ENCODE results near the gene LSAMP.
"Not testable (repeated sequence)": the region's sequence is repeated elsewhere in the genome, so short reads cannot be mapped to it uniquely, and the experiment has no call there.

Gene LSAMP

DNA sequence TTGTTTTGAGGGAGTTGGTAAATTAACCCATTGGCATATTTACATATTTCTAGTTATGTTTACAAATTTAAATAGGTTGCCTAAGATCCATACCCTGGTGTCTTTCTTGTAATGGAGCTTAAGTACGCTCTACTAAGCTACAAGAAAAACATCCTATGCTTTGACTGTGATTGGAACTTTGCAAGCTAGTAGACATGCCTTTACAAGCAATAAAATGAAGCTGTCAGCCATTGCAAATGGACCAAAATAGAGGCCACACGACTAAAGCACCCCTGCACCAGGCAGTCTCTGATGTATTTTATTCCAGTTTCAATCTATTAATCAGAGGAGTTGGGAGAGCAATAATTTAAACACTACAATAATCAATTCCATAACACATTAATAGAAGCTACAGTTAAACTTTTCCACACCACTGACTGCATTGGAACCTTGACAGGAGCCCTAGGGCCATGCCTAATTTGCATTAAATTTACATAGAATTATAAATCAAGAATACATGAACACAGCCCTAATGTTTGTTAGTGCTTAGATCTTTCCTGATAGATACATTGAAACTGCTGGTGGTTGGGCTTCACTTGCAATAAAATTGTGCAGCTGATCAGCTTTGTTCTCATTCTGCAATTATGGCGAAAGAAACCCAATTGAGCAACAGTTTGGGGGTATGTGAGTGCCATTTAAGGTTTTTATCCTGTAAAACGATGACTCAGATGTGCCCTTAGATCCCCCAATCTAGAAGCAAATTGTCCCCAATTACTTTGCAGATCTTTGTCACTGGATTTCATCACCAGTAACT, 360.1 kb downstream of the LSAMP start:
- DNase-seq, result no peak

DNA sequence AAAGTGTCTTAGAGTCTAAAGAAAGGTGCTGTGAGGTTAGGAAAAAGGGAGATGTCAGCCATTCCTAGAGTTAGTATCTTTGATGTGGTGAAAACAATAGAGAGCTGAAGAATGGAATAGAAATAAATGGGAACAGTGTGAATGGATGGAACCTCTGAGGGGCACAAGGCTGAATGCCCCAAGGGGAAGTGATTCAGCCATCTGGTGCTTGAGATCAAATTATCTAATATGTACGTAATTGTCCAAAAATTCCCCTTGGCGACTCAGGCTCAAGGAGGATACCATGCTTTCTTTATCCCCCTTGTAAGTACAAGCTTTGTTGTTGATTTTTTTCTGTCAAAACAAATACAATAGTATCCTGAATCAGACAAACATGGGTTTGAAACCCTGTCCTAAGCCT, 361.6 kb downstream of the LSAMP start:
- no peak for DNase-seq

DNA sequence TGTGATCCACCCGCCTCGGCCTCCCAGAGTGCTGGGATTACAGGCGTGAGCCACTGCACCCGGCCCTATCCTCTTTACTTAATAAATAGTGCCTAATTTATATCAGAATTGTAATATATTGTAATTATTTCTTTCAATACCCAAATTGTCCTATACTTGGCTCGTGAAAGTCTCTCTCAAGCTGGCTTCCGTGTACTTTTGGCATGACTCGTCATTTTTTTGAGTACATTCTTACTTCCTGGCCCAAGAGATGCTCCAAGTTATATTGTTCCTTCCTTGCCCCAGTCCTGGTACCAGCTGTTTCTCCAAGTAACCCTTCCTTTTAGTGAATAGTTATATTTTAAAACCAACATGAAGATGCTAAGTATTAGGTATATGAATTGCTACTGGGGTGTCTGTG, 366.7 kb downstream of the LSAMP start:
- DNase-seq, result no peak

DNA sequence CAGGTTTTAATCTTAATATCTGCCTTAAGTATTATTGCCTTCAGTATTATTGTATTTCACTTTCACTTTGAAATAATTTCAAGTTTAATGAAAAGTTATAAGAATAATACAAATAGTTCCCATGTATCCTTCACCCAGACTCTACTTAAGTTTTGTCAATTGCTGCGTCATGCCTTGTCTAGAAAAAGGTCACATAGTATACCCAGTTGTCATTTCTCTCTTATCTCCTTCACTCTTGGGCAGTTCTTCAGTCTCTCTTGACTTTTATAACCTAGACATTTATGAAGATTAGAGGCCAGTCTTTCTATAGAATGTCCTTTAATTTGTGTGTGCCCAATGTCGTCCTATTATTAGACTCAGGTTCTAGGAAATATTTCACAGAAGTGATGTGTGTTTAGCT, 367.7 kb downstream of the LSAMP start:
- no peak for DNase-seq

DNA sequence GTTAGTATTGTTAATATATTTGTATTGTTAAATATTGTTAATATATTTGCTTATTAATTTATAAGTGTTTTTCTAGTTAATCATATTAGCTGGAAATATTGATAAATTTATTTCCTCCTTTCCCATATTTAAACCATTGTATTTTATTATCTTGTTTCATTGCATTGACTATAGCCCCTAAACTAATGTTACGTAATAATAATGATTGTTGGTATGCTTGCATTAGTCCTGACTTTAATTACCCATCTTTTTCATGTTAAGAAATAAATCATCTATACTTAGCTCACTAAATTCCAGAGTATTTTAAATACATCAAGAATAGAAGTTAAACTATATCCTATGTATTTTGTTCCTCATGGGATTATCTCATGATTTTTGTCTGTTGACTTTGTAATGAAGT, 368.2 kb downstream of the LSAMP start:
- no peak for DNase-seq

DNA sequence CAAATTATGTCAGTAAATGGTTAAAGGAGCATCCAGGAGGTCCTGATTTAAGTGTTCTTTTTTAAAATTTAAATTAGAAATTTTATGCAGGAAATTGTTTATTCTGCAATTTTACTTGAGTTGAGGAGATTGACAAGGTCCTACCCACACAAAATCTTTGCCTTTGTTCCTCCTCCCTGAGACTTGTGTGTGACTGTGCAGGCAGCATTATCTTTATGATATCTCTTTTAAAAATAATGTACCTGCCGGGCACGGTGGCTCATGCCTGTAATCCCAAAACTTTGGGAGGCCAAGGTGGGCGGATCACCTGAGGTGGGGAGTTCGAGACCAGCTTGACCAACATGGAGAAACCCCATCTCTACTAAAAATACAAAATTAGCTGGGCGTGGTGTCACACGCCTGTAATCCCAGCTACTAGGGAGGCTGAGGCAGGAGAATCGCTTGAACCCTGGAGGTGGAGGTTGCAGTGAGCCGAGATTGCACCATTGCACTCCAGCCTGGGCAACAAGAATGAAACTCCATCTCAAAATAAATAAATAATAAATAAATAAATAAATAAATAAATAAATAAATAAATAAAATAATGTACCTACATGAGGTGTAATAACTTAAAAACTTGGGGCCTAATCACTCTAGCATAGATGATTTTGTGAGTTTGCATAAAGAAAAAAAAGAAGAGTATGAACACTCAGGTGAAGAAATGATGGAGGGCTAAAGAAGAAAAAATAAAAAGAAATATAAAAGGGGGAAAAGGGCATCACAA, 374.6 kb downstream of the LSAMP start:
- DNase-seq, result not testable (repeated sequence)

DNA sequence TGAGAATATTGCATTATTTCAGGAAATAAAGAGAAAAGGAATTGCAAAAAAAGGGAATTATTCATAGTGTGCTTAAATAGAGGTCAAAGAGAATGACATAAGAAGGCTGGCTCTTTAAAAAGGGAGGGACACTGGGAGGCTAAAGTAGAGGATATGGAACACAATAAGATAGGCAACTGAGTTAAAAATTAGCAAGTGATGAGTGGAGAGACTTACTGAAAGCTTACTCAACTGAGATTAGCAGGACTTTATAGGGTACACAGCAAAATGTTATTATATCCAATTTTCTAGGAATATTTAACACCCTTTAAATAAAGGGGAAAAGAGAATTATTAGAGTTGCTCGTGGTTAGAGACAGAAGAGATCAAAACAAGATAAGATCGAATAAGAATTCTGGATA, 375.2 kb downstream of the LSAMP start:
- DNase-seq, result no peak

DNA sequence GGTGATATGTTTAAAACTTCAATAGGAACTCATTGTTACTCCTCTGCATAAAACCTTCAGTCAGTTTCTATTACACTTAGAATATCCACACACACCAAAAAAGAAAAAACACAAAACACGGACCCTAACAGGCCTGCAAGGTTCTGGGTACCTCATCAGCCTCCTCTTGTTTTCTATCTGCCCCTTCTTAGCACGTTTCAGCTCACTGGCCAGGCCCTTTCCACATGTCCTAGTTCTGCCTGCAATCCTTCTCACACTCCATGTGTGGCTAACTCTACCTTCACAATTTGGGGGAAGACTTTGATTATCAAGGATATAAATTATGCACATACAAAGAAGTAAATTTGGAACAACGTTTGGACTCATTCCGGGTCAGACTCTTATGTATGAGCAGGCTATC, 376.3 kb downstream of the LSAMP start:
- no peak for DNase-seq

DNA sequence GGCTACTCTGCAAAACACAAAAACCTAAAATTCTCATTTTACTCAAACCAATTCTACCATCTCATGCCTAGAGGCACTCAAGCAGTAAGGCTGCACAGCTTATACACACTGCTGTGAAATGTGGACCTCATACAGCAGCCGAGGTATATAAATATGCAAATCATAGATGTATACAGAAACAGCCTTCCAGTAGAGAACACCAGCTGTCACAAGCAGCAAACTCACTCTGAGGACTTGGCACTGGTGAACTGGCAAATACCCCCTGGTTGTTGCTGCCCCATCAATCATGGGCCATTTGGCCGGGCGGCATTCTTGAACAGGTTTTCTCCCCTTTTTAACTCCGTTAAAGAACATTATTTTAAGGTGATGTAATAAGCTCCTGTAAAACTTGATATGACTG, 378.0 kb downstream of the LSAMP start:
- no peak for DNase-seq

DNA sequence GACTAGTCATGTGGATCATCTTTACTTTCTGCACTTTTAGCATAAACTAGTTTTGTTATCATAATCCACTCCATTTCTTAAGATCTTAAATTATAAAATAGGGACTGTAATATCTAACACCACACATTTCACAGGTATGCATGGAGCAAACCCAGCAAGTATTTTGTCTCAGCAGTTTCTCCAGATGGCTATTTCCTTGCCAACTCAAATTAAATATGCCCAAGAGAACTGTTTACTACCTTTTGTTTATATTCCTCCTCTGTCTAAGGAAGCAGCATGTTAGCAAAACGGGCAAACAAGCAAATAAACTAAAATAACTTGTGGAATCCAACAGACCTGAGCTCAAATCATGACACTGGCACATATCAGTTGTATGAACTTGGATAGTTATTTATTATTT, 379.8 kb downstream of the LSAMP start:
- DNase-seq, result no peak

DNA sequence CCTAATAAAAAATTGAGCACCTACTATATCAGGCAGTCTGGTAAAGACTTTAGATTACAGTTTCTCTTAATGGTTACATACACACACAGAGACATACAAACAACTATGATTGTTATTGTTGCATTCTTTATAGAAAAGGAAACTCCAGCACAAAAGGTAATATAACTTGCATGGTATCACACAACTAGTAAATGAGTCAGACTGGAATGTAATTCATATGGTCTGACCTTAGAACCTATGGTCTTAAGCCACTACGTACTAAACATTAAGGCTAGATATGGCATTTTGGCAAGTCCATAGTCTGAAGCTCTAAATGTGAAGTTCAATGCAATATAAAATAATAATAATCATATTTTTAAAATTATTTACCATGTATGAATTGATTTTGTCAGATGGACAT, 380.6 kb downstream of the LSAMP start:
- no peak for DNase-seq

DNA sequence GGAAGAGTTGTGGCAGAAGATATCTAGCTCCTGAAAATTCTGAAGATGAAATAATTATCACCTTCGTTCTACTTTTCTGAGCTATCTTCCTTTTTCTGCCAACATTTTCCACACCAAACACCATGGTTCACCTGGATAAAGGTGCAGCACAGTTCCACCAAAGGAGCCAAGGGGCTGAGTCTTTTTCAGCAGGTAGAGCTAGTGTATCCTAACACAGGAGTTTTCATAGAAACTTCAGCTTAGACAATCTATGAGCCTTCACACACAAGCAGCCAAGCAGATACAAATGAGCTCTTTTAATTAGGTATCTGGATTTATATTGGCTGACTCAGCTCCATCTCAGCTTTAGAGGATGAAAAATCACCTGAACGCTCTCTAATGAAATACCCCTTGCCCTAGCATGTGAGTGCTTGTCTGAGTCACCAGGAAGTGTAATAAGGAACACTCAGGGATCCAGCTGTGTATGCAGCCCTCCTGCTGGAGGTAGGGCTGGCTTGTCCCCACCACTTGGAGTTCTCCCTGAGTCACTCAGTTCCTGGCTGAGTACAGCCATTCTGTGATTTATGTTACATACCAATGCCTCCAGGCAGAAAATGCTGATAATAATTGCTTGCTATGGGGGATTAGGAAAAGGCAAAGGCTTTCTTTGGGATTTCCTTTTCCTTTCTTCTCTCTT, 385.7 kb downstream of the LSAMP start:
- DNase-seq, result no peak

DNA sequence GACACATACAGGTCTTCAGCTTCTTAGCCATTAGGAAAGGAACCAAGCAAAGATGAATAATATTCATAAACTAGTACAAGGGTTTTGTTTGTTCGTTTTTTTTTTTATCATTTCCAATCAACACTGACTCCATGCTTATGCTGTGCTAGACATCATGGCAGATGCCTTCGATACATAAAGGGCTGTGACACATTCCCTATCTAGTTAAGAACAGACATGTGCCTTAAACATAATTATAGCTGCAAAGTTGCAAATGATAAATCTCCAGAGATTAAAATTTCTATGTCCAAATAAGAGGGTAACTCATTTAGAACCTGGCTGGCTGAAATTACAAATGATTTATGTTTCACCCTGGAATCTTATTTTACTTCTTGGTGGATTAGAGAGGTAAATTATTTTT, 386.4 kb downstream of the LSAMP start:
- no peak for DNase-seq

DNA sequence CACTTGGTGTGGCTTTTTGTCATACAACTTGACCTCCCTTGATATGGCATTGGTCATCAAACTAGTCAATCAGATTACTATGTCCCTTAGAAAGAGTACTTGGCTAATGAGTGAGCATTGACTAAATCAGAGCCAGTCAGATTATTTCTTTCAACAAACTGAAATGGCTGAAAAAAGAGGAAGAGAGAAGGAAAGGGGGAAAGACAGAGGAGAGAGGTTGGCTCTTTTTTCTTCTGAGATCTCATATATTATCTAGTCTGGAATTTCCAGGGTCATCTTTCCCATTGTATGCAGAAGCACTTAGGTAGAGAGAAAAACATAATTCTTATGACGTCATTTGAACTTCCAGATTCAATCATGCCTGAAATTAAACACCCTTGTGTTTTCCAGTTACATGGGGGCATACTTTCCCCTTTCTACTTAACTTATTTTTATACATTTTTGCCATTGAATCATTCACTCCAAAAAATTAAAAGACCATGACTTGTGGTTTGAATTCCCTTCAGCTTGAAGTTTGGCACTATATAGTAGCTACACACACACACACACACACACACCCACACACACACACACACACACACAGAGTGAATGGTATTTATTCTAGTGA, 387.8 kb downstream of the LSAMP start:
- no peak for DNase-seq

DNA sequence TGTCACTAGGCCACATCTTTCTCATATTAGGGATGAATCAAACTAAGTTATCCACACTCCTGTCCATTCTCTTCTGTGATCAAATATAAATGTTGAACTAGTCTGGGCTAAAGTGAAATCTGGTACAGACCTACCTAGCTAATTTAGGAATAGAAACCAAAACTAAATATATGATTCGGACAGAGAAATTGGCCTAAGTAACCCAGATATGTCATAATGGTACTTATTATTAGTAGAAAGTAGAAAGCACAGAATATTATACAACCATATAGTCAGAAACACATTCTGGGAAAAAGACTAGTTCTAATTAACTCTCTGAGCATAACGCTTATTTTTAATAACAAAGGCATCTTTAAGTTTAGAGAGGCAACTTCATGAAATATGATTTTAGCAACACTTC, 389.0 kb downstream of the LSAMP start:
- no peak for DNase-seq

DNA sequence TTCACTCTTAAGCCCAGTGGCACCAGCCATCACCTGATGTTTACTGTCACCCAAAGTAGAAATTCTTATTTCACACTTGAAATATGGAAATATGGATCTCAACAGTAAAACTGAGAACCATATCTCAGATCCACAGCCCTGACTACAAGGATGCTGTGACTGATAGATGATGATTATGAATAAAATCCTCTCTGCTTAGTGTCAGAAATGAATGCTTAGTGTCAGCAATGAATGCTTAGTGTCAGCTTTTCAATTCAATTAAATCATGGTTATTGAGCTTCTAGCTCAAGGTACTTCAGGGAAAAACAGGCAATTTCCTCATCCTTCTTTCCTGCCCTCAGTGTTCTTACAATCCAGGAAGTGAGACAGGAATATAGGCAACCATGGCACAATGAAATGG, 392.3 kb downstream of the LSAMP start:
- no peak for DNase-seq

DNA sequence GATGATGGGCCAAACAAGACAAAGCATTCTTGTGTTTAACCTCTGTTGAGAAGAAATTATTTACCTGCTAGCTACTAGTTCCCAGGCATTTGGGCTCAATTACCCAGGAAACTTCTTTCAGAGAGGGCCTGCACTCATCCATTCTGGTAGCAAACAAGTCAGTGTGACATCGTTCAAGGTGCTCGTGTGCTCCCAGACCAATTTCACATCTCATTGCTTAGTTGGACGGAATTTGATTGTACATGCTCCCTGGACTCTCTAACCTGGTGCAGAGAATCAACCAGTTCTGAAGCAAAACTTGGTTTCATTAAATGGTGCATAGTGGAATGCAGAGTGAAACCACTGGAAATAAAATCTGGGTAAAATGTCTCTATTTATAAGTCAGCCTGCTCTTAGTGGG, 392.7 kb downstream of the LSAMP start:
- DNase-seq, result no peak

DNA sequence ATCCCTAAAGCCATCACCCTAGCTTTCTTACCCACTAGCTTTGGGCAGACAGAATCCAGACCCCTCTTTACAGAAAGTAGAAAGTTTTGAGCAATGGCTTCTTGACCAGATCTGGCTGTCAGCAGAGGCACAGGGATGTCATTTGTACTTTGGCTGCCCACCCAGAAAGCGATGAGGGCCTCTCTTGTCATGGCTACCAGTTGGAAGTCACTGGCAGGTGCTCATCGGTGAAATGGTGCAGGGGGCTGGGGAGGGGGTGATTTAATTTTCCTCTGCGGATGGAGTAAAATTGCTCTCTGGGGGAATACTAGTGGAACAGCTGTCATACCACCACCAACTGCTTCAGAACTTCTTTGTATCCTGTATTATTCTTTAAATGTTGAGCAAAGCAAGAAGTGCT, 393.7 kb downstream of the LSAMP start:
- no peak for DNase-seq

DNA sequence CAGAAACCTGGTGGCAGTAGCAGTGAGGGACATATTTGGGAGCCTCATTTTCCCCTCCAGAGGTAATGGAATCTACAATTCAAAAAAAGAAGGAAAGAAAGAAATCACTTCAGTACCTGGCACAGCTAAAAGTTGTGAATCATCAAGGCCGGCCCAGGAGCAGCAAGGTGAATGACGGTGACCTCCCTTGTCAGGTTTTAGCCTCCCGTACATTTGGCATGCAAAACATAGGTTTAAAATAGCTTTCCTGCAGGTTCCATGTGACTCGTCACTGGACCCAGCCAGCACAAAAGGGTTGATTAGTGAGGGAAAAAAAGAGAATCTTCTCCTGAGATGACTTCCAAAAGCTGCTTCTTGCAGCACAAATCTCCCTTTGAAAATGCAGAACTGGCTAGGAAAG, 394.2 kb downstream of the LSAMP start:
- DNase-seq, result no peak

DNA sequence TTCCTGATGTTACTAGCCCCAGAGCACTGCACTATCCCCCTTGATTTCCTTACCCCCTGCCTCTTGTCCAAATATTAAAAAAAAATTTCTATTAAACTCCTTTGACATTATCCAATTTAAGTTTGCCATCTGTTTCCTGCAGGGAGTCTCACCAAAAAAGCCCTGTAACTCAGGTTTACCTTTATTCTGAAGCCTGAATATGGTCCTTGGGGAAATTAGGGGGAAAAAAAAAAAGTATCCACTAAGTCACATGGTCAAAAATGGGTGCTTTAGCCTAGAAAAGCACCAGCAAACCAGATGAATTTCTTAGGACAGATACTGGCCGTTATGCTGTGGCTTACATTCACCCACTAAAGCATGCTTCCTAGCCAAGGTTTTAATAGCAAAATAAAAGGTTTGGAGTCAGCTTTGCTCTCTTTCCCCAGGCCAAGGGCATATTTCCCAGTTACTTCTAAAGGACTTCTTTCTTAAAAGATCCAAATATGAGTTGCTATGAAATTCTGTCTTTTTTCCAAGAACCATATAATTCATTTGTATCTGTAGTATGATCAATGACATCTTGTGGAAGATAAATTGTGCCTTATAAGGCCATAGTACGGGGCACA, 394.9 kb downstream of the LSAMP start:
- no peak for DNase-seq

DNA sequence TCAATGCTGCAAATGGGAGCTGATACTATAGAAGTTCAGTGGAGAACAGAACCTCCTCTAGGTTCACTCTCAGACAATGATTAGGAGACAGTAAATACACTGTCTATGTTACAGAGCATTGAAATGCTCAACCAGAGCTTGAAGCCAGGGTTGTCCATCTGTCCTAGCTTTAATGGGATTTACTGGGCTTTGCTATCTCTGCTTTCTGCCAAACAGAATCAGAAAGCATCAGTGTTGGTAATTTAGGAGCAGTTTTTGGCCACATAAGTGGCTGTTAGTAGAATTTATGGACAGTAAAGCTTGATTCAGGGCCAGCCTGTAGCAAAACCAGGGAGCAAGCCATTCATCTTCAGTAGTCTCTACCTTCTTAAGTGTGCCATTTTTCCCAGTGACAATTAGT, 396.3 kb downstream of the LSAMP start:
- no peak for DNase-seq

DNA sequence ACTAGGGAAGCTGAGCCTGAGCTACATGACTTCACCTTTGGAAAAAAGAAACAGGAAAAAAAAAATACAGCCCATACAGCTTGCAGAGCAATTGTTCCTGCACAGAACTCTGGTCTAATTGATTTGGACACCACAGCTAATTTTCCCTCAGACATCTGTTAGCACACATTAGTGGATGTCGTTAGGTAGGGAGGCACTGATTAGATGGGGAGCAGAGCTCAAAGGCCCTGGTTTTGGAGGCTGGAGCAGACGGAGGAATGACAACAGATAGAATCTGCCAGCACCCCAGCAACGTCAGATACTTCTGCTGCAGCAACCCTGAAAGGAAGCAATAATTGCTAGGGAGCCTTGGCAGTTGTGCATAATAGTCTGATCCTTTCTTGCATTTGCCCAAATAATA, 398.9 kb downstream of the LSAMP start:
- no peak for DNase-seq

DNA sequence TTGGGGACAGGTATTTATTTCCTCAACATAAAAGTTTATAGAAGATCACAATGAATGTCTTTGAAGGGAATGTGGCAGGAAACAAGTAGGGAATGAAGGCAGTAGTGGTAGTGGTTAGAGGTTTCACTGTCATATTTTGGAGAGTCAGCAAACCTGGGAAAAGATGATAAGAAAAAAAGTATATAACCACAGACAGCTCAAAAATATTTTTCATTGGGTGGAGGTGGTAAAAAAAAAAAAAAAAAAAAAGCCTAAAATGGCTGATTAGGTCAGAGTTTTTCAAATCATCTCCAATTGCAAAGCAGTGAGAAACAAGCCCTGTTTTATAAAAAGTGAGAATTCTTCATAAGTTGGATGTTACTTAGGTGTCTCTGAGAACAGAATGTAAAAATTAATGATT, 400.0 kb downstream of the LSAMP start:
- no peak for DNase-seq

Data from activated T-cell treated with anti-CD3 and anti-CD28 coated beads for 4 hours (primary cell).